COLO829 (cell line): ENCODE measurements around the gene WDR17.
"Not testable (repeated sequence)": the region's sequence is repeated elsewhere in the genome, so short reads cannot be mapped to it uniquely, and the experiment has no call there.

ENCODE experiments used
- DNase-seq: peaks from one replicate; pipeline ENCODE4 v3.0.0; 2012; ENCODE audit warnings: low spot score

WDR17 gene

GRCh38 chr4:176191974-176192373 lies 126.3 kb downstream of the WDR17 start:
- DNase-seq: no peak

GRCh38 chr4:176193126-176193525 lies 127.5 kb downstream of the WDR17 start:
- DNase-seq: no peak

- DNase-seq: no peak
Observed at GRCh38 chr4:176193938-176194337, 128.3 kb downstream of the WDR17 start.

GRCh38 chr4:176195184-176195978 lies 129.7 kb downstream of the WDR17 start, which contains the start of gene SPATA4:
Gene SPATA4, minus strand, starts transcription at chr4:176195585. Its CDS starts 23 bp downstream, at chr4:176195562.
- DNase-seq: peak; percentile 94

GRCh38 chr4:176198316-176198903 lies 132.8 kb downstream of the WDR17 start:
- DNase-seq: no peak

- no peak for DNase-seq
Observed at GRCh38 chr4:176205299-176205698, 139.7 kb downstream of the WDR17 start.

- no peak for DNase-seq
Observed at GRCh38 chr4:176207839-176208238, 142.2 kb downstream of the WDR17 start.

GRCh38 chr4:176209535-176209934 lies 143.9 kb downstream of the WDR17 start:
- no peak for DNase-seq

- no peak for DNase-seq
Observed at GRCh38 chr4:176210101-176210500, 144.5 kb downstream of the WDR17 start.

- no peak for DNase-seq
Observed at GRCh38 chr4:176210579-176211296, 145.1 kb downstream of the WDR17 start.

- not testable (repeated sequence) for DNase-seq
Observed at GRCh38 chr4:176212351-176212750, 146.7 kb downstream of the WDR17 start.

GRCh38 chr4:176217510-176217909 lies 151.9 kb downstream of the WDR17 start:
- no peak for DNase-seq

GRCh38 chr4:176222149-176222548 lies 156.5 kb downstream of the WDR17 start:
- no peak for DNase-seq

- DNase-seq: no peak
Observed at GRCh38 chr4:176223561-176223960, 157.9 kb downstream of the WDR17 start.

- DNase-seq: no peak
Observed at GRCh38 chr4:176226736-176227135, 161.1 kb downstream of the WDR17 start.

- no peak for DNase-seq
Observed at GRCh38 chr4:176229645-176230044, 164.0 kb downstream of the WDR17 start.
